ENCODE results near the gene FLT1.

GRCh38 chr13:28329395-28330158, 165.4 kb downstream of the FLT1 start:
- TF ChIP-seq SUZ12 (IDR thresholded peaks at IDR 0.05) (no peak), HDGF (IDR thresholded peaks at IDR 0.05; ENCODE audit: borderline replicate concordance) (no peak), ELF4 (IDR thresholded peaks at IDR 0.05) (no peak), NFRKB (IDR thresholded peaks at IDR 0.05) (no peak), FOXM1 (IDR thresholded peaks at IDR 0.05; ENCODE audit: borderline replicate concordance) (no peak), L3MBTL2 (conservative IDR thresholded peaks at IDR 0.05) (no peak), ZNF384 (IDR thresholded peaks at IDR 0.05) (no peak), TARDBP (IDR thresholded peaks at IDR 0.05) (no peak)
